PFSK-1 (cell line): Measurements from ENCODE around the gene ADH4.

Experiments used
- POLR2AphosphoS5 ChIP-seq: IDR thresholded peaks from 2 replicates; pipeline ENCODE4 v1.6.1; 2012; ENCODE audit warnings: low read depth, mild to moderate bottlenecking, control low read depth, low read length, moderate library complexity
- REST ChIP-seq, 2 experiments: IDR thresholded peaks; 2 replicates each; pipeline versions ENCODE4 v1.6.1 to v1.8.0; 2011 to 2012; ENCODE audit warnings: low read depth in 2 of 2, low read length in 2 of 2, control low read depth in 1 of 2, inconsistent platforms in 1 of 2, mild to moderate bottlenecking in 1 of 2, moderate library complexity in 1 of 2; ENCODE audit not compliant: insufficient read depth in 1 of 2

- TF ChIP-seq POLR2AphosphoS5 (no peak), REST (IDR thresholded peaks at IDR 0.05; ENCODE audit: insufficient read depth in 1 of 2, low read depth in 2 of 2, low read length in 2 of 2) (no peak)
Observed at GRCh38 chr4:99076292-99076976, 67.7 kb downstream of the ADH4 start.
